ENCODE results near the gene PAK1IP1.

Gene PAK1IP1

GRCh38 chr6:10743515-10743914, 48.7 kb downstream of the PAK1IP1 start:
- TF ChIP-seq, protein P1, sequence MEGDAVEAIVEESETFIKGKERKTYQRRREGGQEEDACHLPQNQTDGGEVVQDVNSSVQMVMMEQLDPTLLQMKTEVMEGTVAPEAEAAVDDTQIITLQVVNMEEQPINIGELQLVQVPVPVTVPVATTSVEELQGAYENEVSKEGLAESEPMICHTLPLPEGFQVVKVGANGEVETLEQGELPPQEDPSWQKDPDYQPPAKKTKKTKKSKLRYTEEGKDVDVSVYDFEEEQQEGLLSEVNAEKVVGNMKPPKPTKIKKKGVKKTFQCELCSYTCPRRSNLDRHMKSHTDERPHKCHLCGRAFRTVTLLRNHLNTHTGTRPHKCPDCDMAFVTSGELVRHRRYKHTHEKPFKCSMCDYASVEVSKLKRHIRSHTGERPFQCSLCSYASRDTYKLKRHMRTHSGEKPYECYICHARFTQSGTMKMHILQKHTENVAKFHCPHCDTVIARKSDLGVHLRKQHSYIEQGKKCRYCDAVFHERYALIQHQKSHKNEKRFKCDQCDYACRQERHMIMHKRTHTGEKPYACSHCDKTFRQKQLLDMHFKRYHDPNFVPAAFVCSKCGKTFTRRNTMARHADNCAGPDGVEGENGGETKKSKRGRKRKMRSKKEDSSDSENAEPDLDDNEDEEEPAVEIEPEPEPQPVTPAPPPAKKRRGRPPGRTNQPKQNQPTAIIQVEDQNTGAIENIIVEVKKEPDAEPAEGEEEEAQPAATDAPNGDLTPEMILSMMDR (IDR thresholded peaks at IDR 0.05), result no peak

- TF ChIP-seq, protein P1 (IDR thresholded peaks at IDR 0.05), result no peak
These were observed 50.3 kb downstream of the PAK1IP1 start for GRCh38 chr6:10745116-10745515.

GRCh38 chr6:10746915-10747250, 52.1 kb downstream of the PAK1IP1 start:
- TF ChIP-seq, protein P1 (IDR thresholded peaks at IDR 0.05), result no peak

- TF ChIP-seq, protein P1 (IDR thresholded peaks at IDR 0.05), result no peak
These were observed 52.6 kb downstream of the PAK1IP1 start, which contains the start of gene TMEM14B for GRCh38 chr6:10747251-10747972. TSS of gene TMEM14B (plus strand) at chr6:10747805. CDS start at chr6:10749246, 1,441 bp downstream.

- TF ChIP-seq, protein P1 (IDR thresholded peaks at IDR 0.05), result no peak
These were observed 55.0 kb downstream of the PAK1IP1 start for GRCh38 chr6:10749734-10750133.

GRCh38 chr6:10756085-10756484, 61.3 kb downstream of the PAK1IP1 start:
- TF ChIP-seq, protein P1 (IDR thresholded peaks at IDR 0.05), result no peak
